A549 (cell line): ENCODE data around the gene IL20RB. TPM values are rescaled to one million over a fixed set of nuclear protein-coding genes. Genes with fewer than 3 reads are reported as not detected.

Experiments
- ATAC-seq, 2 experiments: fragments of 200-7000 bp in 1 of 2; fragments of >200 bp in 1 of 2; cut with Nextera tagmentation in 1 of 2; cut with Tn5 transposase in 1 of 2; 3 replicates each; pipeline versions ENCODE4 v1.8.0 to v1.9.1; 2018 to 2020; ENCODE audit warnings: mild to moderate bottlenecking in 1 of 2, moderate library complexity in 1 of 2
- CTCF ChIA-PET: fragments of 300-600 bp; sonication (Branson Sonifier 250); formaldehyde crosslinking; extraction: SDS; loops from one replicate; lab custom pipeline; 2021; ENCODE audit warnings: antibody characterized with exemption, inconsistent platforms; lab: Yijun Ruan, JAX
- POLR2A ChIA-PET: fragments of 350-600 bp; formaldehyde crosslinking; extraction: SDS; loops from one replicate; lab custom pipeline; 2021; ENCODE audit warnings: antibody characterized with exemption, inconsistent platforms; lab: Yijun Ruan, JAX
- DNase-seq, 2 experiments: peaks; one replicate each; pipeline versions ENCODE4 v3.0.0 to v3.0.0-alpha.2; 2011 to 2016; ENCODE audit warnings: low read depth in 1 of 2, low spot score in 1 of 2
- FAIRE-seq: peaks from 2 replicates; lab custom pipeline; 2011; peaks lifted over from hg19 to GRCh38; lab: Jason Lieb, UNC
- H3K27ac ChIP-seq, 2 experiments: fragments of >200 bp; sonication (Bioruptor Twin); formaldehyde crosslinking; 3 replicates each; pipeline ENCODE4 v1.5.1; 2016 to 2017
- H3K4me1 ChIP-seq: fragments of >200 bp; sonication (Bioruptor Twin); formaldehyde crosslinking; 3 replicates; pipeline ENCODE4 v1.6.1; 2016
- H3K4me2 ChIP-seq: fragments of >200 bp; sonication (Bioruptor Twin); formaldehyde crosslinking; 3 replicates; pipeline ENCODE4 v1.6.1; 2016
- H3K4me3 ChIP-seq: fragments of >200 bp; sonication (Bioruptor Twin); formaldehyde crosslinking; 3 replicates; pipeline ENCODE4 v1.5.1; 2016
- H3K9me3 ChIP-seq: fragments of >200 bp; sonication (Bioruptor Twin); formaldehyde crosslinking; 3 replicates; pipeline ENCODE4 v1.6.1; 2016
- CBX2 ChIP-seq: fragments of 200-600 bp; sonication (generic); IDR thresholded peaks from 2 replicates; pipeline ENCODE4 v1.6.1; 2016; ENCODE audit warnings: low read depth, mild to moderate bottlenecking, borderline replicate concordance
- CBX8 ChIP-seq: fragments of 200-600 bp; sonication (generic); IDR thresholded peaks from 2 replicates; pipeline ENCODE4 v1.6.1; 2016
- CEBPB ChIP-seq, 2 experiments: fragments of >200 bp in 1 of 2; sonication (Bioruptor Twin) in 1 of 2; formaldehyde crosslinking in 1 of 2; IDR thresholded peaks; 2 replicates each; pipeline ENCODE4 v1.6.1; 2012 to 2016
- CHD2 ChIP-seq: fragments of 150-350 bp; IDR thresholded peaks from 2 replicates; pipeline ENCODE4 v1.6.1; 2014; ENCODE audit warnings: low read length; ENCODE audit not compliant: partially characterized antibody
- EHF ChIP-seq: fragments of 250-450 bp; sonication (Bioruptor Pico); IDR thresholded peaks from 2 replicates; pipeline ENCODE4 v1.5.0; 2020; ENCODE audit warnings: mild to moderate bottlenecking
- EHMT2 ChIP-seq: fragments of 200-600 bp; sonication (generic); IDR thresholded peaks from 2 replicates; pipeline ENCODE4 v1.6.1; 2016; ENCODE audit warnings: antibody characterized with exemption, low read depth, mild to moderate bottlenecking, moderate library complexity
- FOSL2 ChIP-seq, 2 experiments: fragments of 450-650 bp in 1 of 2; fragments of >200 bp in 1 of 2; sonication (Bioruptor Twin) in 1 of 2; formaldehyde crosslinking; IDR thresholded peaks; 2 replicates each; pipeline versions ENCODE4 v1.5.0 to v1.6.1; 2016 to 2020; ENCODE audit warnings: mild to moderate bottlenecking in 1 of 2, moderate library complexity in 1 of 2
- GATA3 ChIP-seq: IDR thresholded peaks from 2 replicates; pipeline ENCODE4 v1.6.1; 2012; ENCODE audit warnings: borderline replicate concordance
- HDAC2 ChIP-seq: fragments of 200-600 bp; sonication (generic); IDR thresholded peaks from 2 replicates; pipeline ENCODE4 v1.6.1; 2016
- HEYL ChIP-seq: fragments of 250-450 bp; sonication (Bioruptor Pico); IDR thresholded peaks from 2 replicates; pipeline ENCODE4 v1.8.0; 2021; ENCODE audit warnings: mild to moderate bottlenecking, moderate library complexity
- HOXB13 ChIP-seq: fragments of 250-450 bp; sonication (Bioruptor Pico); IDR thresholded peaks from 2 replicates; pipeline ENCODE4 v1.5.0; 2020; ENCODE audit warnings: low read depth, mild to moderate bottlenecking, moderate library complexity
- HOXB5 ChIP-seq: fragments of 250-450 bp; sonication (Bioruptor Pico); IDR thresholded peaks from 2 replicates; pipeline ENCODE4 v1.5.0; 2020; ENCODE audit warnings: mild to moderate bottlenecking, moderate library complexity
- JUN ChIP-seq, 2 experiments: fragments of >200 bp; sonication (Bioruptor Twin); formaldehyde crosslinking; IDR thresholded peaks; 2 replicates in 1 of 2; 3 replicates in 1 of 2; pipeline ENCODE4 v1.6.1; 2016 to 2017
- KDM1A ChIP-seq: fragments of 200-600 bp; sonication (generic); IDR thresholded peaks from 2 replicates; pipeline ENCODE4 v1.6.1; 2016; ENCODE audit warnings: low read depth, mild to moderate bottlenecking
- KDM5A ChIP-seq: fragments of 200-600 bp; sonication (generic); IDR thresholded peaks from 2 replicates; pipeline ENCODE4 v1.6.1; 2016; ENCODE audit warnings: antibody characterized with exemption, mild to moderate bottlenecking
- MAZ ChIP-seq: fragments of 150-350 bp; IDR thresholded peaks from 2 replicates; pipeline ENCODE4 v1.6.1; 2014; ENCODE audit warnings: antibody characterized with exemption, low read depth, low read length, borderline replicate concordance
- NFE2L2 ChIP-seq: fragments of 150-350 bp; conservative IDR thresholded peaks from 2 replicates; pipeline ENCODE4 v1.6.1; 2014; ENCODE audit warnings: low read length
- NR3C1 ChIP-seq: fragments of >200 bp; sonication (Bioruptor Twin); formaldehyde crosslinking; IDR thresholded peaks from 3 replicates; pipeline ENCODE4 v1.6.1; 2017
- PHF8 ChIP-seq: fragments of 200-600 bp; sonication (generic); IDR thresholded peaks from 2 replicates; pipeline ENCODE4 v1.6.1; 2016; ENCODE audit warnings: low read depth, mild to moderate bottlenecking, antibody characterized with exemption, moderate library complexity, borderline replicate concordance
- POLR2A ChIP-seq: IDR thresholded peaks from 2 replicates; pipeline ENCODE4 v1.6.1; 2012; ENCODE audit warnings: mild to moderate bottlenecking, low read length
- RCOR1 ChIP-seq: fragments of 150-350 bp; IDR thresholded peaks from 2 replicates; pipeline ENCODE4 v1.6.1; 2014; ENCODE audit warnings: antibody characterized with exemption, low read length, low read depth
- RFX5 ChIP-seq: fragments of 450-650 bp; IDR thresholded peaks from 2 replicates; pipeline ENCODE4 v1.7.1; 2014; ENCODE audit warnings: antibody characterized with exemption, mild to moderate bottlenecking, moderate library complexity
- RNF2 ChIP-seq: fragments of 200-600 bp; sonication (generic); IDR thresholded peaks from 2 replicates; pipeline ENCODE4 v1.6.1; 2016; ENCODE audit warnings: low read depth, mild to moderate bottlenecking, antibody characterized with exemption, moderate library complexity, borderline replicate concordance
- ZC3H11A ChIP-seq: fragments of 450-650 bp; IDR thresholded peaks from 2 replicates; pipeline ENCODE4 v1.6.1; 2014; ENCODE audit warnings: antibody characterized with exemption, mild to moderate bottlenecking
- ZSCAN20 ChIP-seq: fragments of 250-450 bp; sonication (Bioruptor Pico); IDR thresholded peaks from 2 replicates; pipeline ENCODE4 v1.8.0; 2022; ENCODE audit warnings: mild to moderate bottlenecking, moderate library complexity
- WGBS: methylation state at CpG from one replicate; pipeline ENCODE4 v1.1.6; 2017; ENCODE audit errors: missing lambda C conversion rate; 5-methylcytosine and 5-hydroxymethylcytosine counted together
- polyA plus RNA-seq, 4 experiments: library from polyadenylated mRNA; depleted of rRNA in 3 of 4; stranded (reverse); fragments of >200 nt; fragmentation: RNase III in 1 of 4; extraction: RNeasy Plus Mini Kit Qiagen cat#74134 plus additional on column Dnase treatment in 1 of 4; gene quantifications; 2 replicates in 3 of 4; 3 replicates in 1 of 4; pipeline ENCODE4 v1.2.3, GENCODE V29; 2011 to 2017
- TF ChIP-seq, protein P1 (sequence below): fragments of 450-650 bp; IDR thresholded peaks from 2 replicates; pipeline ENCODE4 v1.6.1; 2014; ENCODE audit warnings: antibody characterized with exemption
- TF ChIP-seq, protein P2 (sequence below): IDR thresholded peaks from 2 replicates; pipeline ENCODE4 v1.6.1; 2012; ENCODE audit warnings: low read depth, borderline replicate concordance
- TF ChIP-seq, protein P3 (sequence below): fragments of >200 bp; sonication (Bioruptor Twin); formaldehyde crosslinking; IDR thresholded peaks from 3 replicates; pipeline ENCODE4 v1.6.1; 2016
- TF ChIP-seq, protein P4 (sequence below): IDR thresholded peaks from 2 replicates; pipeline ENCODE4 v1.6.1; 2012
- TF ChIP-seq, protein P5 (sequence below): fragments of 250-450 bp; sonication (Bioruptor Pico); IDR thresholded peaks from 2 replicates; pipeline ENCODE4 v1.5.0; 2020; ENCODE audit warnings: low read depth, mild to moderate bottlenecking, moderate library complexity

The IL20RB gene
- polyA plus RNA-seq, 2 of the 4 experiments (the other 2 are of a cell fraction): 1.1 to 6.9 TPM

DNA sequence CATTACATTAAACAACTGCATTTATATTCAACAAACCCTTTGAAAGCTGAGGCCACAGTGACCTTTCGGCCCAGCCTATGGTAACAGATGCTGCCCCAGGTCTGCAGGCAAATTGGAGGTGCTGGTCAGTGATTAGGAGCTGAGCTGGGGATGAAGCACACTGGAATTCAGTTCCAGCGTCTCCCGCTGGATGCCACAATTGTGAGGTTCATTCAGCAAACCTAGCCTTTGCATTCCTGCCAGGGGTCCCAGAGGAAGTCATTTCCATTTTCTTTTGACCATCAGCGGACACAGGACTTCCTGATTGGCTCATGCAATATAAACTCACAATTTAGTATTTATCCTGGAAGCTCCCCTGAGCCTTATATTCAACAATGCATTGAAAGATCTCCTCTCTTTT lies 89.5 kb downstream of the IL20RB start (continued):
- TF ChIP-seq, protein P1, sequence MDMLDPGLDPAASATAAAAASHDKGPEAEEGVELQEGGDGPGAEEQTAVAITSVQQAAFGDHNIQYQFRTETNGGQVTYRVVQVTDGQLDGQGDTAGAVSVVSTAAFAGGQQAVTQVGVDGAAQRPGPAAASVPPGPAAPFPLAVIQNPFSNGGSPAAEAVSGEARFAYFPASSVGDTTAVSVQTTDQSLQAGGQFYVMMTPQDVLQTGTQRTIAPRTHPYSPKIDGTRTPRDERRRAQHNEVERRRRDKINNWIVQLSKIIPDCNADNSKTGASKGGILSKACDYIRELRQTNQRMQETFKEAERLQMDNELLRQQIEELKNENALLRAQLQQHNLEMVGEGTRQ: no peak
- no peak for TF ChIP-seq HOXB5

DNA sequence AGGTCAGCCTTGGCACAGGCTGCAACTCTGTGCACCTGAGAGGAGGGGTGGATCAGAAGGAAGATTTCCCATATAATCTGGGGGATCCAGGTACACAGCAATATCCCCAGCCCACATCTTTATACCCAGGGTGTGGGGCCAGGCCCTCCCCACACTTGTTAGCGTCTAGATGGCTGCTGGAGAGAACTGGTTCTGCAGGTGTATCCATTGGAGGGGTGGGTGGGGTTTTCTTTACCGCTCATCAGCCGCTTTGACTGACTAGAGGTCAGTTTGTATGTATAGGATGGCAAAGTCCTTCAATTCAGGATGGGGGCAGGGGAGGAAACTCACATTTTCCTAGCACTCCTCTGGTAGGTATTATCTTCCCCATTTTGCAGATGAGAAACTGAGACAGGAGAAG lies 92.5 kb downstream of the IL20RB start:
- Histone ChIP-seq H3K4me2 (no peak overlapping the region), H3K4me3 (no peak overlapping the region), H3K4me1 (no peaks in the 10 kb centered on the region), H3K27ac (no peak overlapping the region), H3K9me3 (no peaks in the 10 kb centered on the region)
- WGBS: 74% methylated on average over 3 of the region's 3 CpGs
- ChIA-PET CTCF (no interaction called here), POLR2A (no interaction called here)
- FAIRE-seq (no peak), DNase-seq (no peak), ATAC-seq (no peak)
- TF ChIP-seq, protein P2, sequence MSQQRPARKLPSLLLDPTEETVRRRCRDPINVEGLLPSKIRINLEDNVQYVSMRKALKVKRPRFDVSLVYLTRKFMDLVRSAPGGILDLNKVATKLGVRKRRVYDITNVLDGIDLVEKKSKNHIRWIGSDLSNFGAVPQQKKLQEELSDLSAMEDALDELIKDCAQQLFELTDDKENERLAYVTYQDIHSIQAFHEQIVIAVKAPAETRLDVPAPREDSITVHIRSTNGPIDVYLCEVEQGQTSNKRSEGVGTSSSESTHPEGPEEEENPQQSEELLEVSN: no peak
- TF ChIP-seq RCOR1: no peak
- TF ChIP-seq GATA3: no peak
- no peak for TF ChIP-seq POLR2A
- no peak for TF ChIP-seq RFX5
- TF ChIP-seq, protein P3, sequence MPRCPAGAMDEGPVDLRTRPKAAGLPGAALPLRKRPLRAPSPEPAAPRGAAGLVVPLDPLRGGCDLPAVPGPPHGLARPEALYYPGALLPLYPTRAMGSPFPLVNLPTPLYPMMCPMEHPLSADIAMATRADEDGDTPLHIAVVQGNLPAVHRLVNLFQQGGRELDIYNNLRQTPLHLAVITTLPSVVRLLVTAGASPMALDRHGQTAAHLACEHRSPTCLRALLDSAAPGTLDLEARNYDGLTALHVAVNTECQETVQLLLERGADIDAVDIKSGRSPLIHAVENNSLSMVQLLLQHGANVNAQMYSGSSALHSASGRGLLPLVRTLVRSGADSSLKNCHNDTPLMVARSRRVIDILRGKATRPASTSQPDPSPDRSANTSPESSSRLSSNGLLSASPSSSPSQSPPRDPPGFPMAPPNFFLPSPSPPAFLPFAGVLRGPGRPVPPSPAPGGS: no peak
- no peak for TF ChIP-seq NR3C1
- TF ChIP-seq ZC3H11A: no peak
- TF ChIP-seq KDM1A: no peak
- TF ChIP-seq MAZ: no peak
- TF ChIP-seq, protein P1: no peak
- TF ChIP-seq KDM5A: no peak
- TF ChIP-seq CEBPB (IDR thresholded peaks at IDR 0.05): no peak
- no peak for TF ChIP-seq HDAC2

DNA sequence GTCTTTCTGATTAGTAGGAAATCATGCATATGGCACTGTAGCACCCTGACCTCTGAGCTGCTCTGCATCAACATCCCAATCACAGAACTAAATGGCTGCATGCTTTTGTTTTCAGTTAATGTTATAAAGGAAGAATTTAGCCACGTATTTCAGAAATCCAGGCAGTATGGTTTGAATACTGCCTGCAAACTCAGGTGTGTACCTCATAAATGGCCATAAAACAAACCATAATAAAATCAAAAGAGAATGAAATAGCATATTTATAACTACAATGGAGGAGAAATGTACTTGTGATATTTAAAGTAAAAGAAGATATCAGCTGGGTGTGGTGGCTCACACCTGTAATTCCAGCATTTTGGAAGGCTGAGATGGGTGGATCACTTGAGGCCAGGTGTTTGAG lies 94.5 kb downstream of the IL20RB start:
- ATAC-seq: no peak
- CTCF ChIA-PET: no interaction called here
- H3K9me3 ChIP-seq: no peaks in the 10 kb centered on the region
- H3K27ac ChIP-seq: no peak overlapping the region
- no peak for DNase-seq
- H3K4me2 ChIP-seq: no peak overlapping the region
- no peak overlapping the region for H3K4me3 ChIP-seq
- no peaks in the 10 kb centered on the region for H3K4me1 ChIP-seq
- FAIRE-seq: no peak
- 33% methylated on average over 1 of the region's 1 CpG for WGBS
- POLR2A ChIA-PET: no interaction called here
- TF ChIP-seq CBX8 (no peak), RNF2 (no peak), EHMT2 (no peak), CHD2 (no peak), JUN (IDR thresholded peaks at IDR 0.05) (no peak), KDM5A (no peak), EHF (CRISPR knock-in tag) (no peak), HEYL (CRISPR knock-in tag) (no peak), ZSCAN20 (no peak), HOXB13 (no peak), FOSL2 (IDR thresholded peaks at IDR 0.05) (no peak), FOSL2 (CRISPR knock-in tag; IDR thresholded peaks at IDR 0.05) (no peak), NFE2L2 (no peak), PHF8 (no peak), CBX2 (no peak)
- TF ChIP-seq, protein P4, sequence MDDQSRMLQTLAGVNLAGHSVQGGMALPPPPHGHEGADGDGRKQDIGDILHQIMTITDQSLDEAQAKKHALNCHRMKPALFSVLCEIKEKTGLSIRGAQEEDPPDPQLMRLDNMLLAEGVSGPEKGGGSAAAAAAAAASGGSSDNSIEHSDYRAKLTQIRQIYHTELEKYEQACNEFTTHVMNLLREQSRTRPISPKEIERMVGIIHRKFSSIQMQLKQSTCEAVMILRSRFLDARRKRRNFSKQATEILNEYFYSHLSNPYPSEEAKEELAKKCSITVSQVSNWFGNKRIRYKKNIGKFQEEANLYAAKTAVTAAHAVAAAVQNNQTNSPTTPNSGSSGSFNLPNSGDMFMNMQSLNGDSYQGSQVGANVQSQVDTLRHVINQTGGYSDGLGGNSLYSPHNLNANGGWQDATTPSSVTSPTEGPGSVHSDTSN: no peak
- TF ChIP-seq, protein P5, sequence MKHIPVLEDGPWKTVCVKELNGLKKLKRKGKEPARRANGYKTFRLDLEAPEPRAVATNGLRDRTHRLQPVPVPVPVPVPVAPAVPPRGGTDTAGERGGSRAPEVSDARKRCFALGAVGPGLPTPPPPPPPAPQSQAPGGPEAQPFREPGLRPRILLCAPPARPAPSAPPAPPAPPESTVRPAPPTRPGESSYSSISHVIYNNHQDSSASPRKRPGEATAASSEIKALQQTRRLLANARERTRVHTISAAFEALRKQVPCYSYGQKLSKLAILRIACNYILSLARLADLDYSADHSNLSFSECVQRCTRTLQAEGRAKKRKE (CRISPR knock-in tag): no peak
